AG08395 (cell line): Measurements from ENCODE around the gene GRAMD1A.

Experiments used
- DNase-seq: peaks from one replicate; pipeline ENCODE4 v3.0.0; 2012; ENCODE audit warnings: mixed read lengths, low spot score

The GRAMD1A gene

GRCh38 chr19:35055715-35056179 is 55.6 kb downstream of the GRAMD1A start:
- no peak for DNase-seq

GRCh38 chr19:35056513-35057063 is 56.5 kb downstream of the GRAMD1A start:
- no peak for DNase-seq

GRCh38 chr19:35058370-35058769 is 58.2 kb downstream of the GRAMD1A start:
- no peak for DNase-seq

GRCh38 chr19:35059006-35059798 is 59.1 kb downstream of the GRAMD1A start:
- DNase-seq: no peak

- DNase-seq: no peak
These were observed 59.6 kb downstream of the GRAMD1A start for GRCh38 chr19:35059799-35060091.

GRCh38 chr19:35060160-35060855 is 60.2 kb downstream of the GRAMD1A start:
- no peak for DNase-seq

- DNase-seq: no peak
These were observed 61.7 kb downstream of the GRAMD1A start for GRCh38 chr19:35061583-35062373.

- no peak for DNase-seq
These were observed 62.8 kb downstream of the GRAMD1A start for GRCh38 chr19:35062942-35063341.

- DNase-seq: peak; percentile 76
These were observed 64.1 kb downstream of the GRAMD1A start for GRCh38 chr19:35063940-35064818.

GRCh38 chr19:35065574-35065973 is 65.5 kb downstream of the GRAMD1A start:
- DNase-seq: no peak

GRCh38 chr19:35066121-35066520 is 66.0 kb downstream of the GRAMD1A start:
- no peak for DNase-seq

GRCh38 chr19:35066691-35067563 is 66.8 kb downstream of the GRAMD1A start:
- DNase-seq: peak; percentile 91

- no peak for DNase-seq
These were observed 69.0 kb downstream of the GRAMD1A start for GRCh38 chr19:35068941-35069634.

GRCh38 chr19:35069696-35070095 is 69.6 kb downstream of the GRAMD1A start:
- no peak for DNase-seq

- DNase-seq: no peak
These were observed 70.3 kb downstream of the GRAMD1A start for GRCh38 chr19:35070471-35070870.

GRCh38 chr19:35073516-35073915 is 73.4 kb downstream of the GRAMD1A start:
- DNase-seq: no peak

- no peak for DNase-seq
These were observed 73.8 kb downstream of the GRAMD1A start for GRCh38 chr19:35073941-35074340.

GRCh38 chr19:35074426-35075201 is 74.5 kb downstream of the GRAMD1A start:
- no peak for DNase-seq
